HepG2 (cell line): ENCODE data around the gene STK25. TPM values are rescaled to one million over a fixed set of nuclear protein-coding genes. Genes with fewer than 3 reads are reported as not detected.
A peak's percentile ranks its signal among the peaks of the same experiment; 100 is the strongest.

Experiments
- ATAC-seq: fragments of 200-7000 bp; cut with Tn5 transposase; 3 replicates; pipeline ENCODE4 v1.9.1; 2020; ENCODE audit warnings: mild to moderate bottlenecking, moderate library complexity
- BruUV-seq: library from RNA; stranded (reverse); fragments of 400-500 nt; replicated peaks from 2 replicates; lab custom pipeline; 2021; lab: Mats Ljungman, UMichigan
- CTCF ChIA-PET: fragments of 300-600 bp; formaldehyde crosslinking; extraction: SDS; loops from one replicate; lab custom pipeline; 2021; ENCODE audit warnings: low total read pairs, inconsistent platforms, low intra/inter-chr PET ratio; lab: Yijun Ruan, JAX
- POLR2A ChIA-PET: fragments of 350-600 bp; sonication (Branson Sonifier 250); formaldehyde crosslinking; loops from one replicate; lab custom pipeline; 2020; ENCODE audit warnings: antibody characterized with exemption, inconsistent platforms; lab: Yijun Ruan, JAX
- DNase-seq: peaks from one replicate; pipeline ENCODE4 v3.0.0-alpha.2; 2015; ENCODE audit warnings: low spot score
- FAIRE-seq: peaks from 3 replicates; lab custom pipeline; 2011; peaks lifted over from hg19 to GRCh38; lab: Jason Lieb, UNC
- H2AFZ ChIP-seq: one replicate; pipeline ENCODE4 v1.6.1; 2011; ENCODE audit warnings: low read length, inconsistent platforms
- H3K27ac ChIP-seq: fragments of 300-600 bp; 3 replicates; pipeline ENCODE4 v1.8.0; 2011; ENCODE audit warnings: mixed run types, mild to moderate bottlenecking, mixed read lengths, low read length, inconsistent platforms; ENCODE audit not compliant: insufficient read depth; ENCODE audit errors: extremely low read length
- H3K27me3 ChIP-seq, 2 experiments: fragments of 200-600 bp in 1 of 2; 2 replicates in 1 of 2; 3 replicates in 1 of 2; pipeline versions ENCODE4 v1.6.0 to v1.8.0; 2011; ENCODE audit warnings: low read length in 2 of 2, mild to moderate bottlenecking in 2 of 2, moderate library complexity in 2 of 2, inconsistent platforms in 1 of 2; ENCODE audit not compliant: insufficient read depth in 2 of 2, control insufficient read depth in 1 of 2
- H3K36me3 ChIP-seq, 2 experiments: fragments of 200-600 bp in 1 of 2; replicated peaks in 1 of 2; 2 replicates in 1 of 2; 3 replicates in 1 of 2; pipeline versions ENCODE4 v1.5.1 to v1.8.0; 2011; ENCODE audit warnings: low read length in 2 of 2, inconsistent platforms in 1 of 2; ENCODE audit not compliant: insufficient read depth in 2 of 2, control insufficient read depth in 1 of 2
- H3K4me1 ChIP-seq: 2 replicates; pipeline ENCODE4 v1.5.1; 2012; ENCODE audit warnings: low read length, inconsistent platforms; ENCODE audit not compliant: insufficient read depth
- H3K4me2 ChIP-seq: 2 replicates; pipeline ENCODE4 v1.6.0; 2011; ENCODE audit warnings: low read depth, low read length, inconsistent platforms
- H3K4me3 ChIP-seq, 3 experiments: fragments of 200-600 bp in 1 of 3; sonication (generic), shearing (Covaris generic) in 1 of 3; replicated peaks in 1 of 3; 2 replicates each; pipeline ENCODE4 v1.5.1; 2011 to 2016; ENCODE audit warnings: low read length in 3 of 3, inconsistent platforms in 2 of 3, low read depth in 2 of 3, mild to moderate bottlenecking in 2 of 3, control low read depth in 1 of 3, mixed read lengths in 1 of 3; ENCODE audit not compliant: insufficient read depth in 1 of 3
- H3K79me2 ChIP-seq: one replicate; pipeline ENCODE4 v1.6.1; 2011; ENCODE audit warnings: low read length, inconsistent platforms; ENCODE audit not compliant: insufficient read depth
- H3K9ac ChIP-seq: 2 replicates; pipeline ENCODE4 v1.6.0; 2011; ENCODE audit warnings: mild to moderate bottlenecking, low read depth, low read length, inconsistent platforms; ENCODE audit not compliant: insufficient read depth
- H3K9me3 ChIP-seq: 2 replicates; pipeline ENCODE4 v1.5.1; 2012; ENCODE audit warnings: mild to moderate bottlenecking, low read length
- H4K20me1 ChIP-seq: 2 replicates; pipeline ENCODE4 v1.6.0; 2011; ENCODE audit warnings: inconsistent platforms, mild to moderate bottlenecking, low read length, moderate library complexity; ENCODE audit not compliant: insufficient read depth
- ADNP ChIP-seq: sonication (generic); formaldehyde crosslinking; IDR thresholded peaks from 2 replicates; pipeline ENCODE4 v1.4.0; 2020; ENCODE audit warnings: missing genetic modification reagents
- AGO1 ChIP-seq: fragments of 200-400 bp; formaldehyde crosslinking; IDR thresholded peaks from 2 replicates; pipeline ENCODE4 v1.6.1; 2017; ENCODE audit warnings: mild to moderate bottlenecking, low read depth, low read length, moderate library complexity; ENCODE audit not compliant: poor library complexity, severe bottlenecking
- BCL6 ChIP-seq: IDR thresholded peaks from 2 replicates; pipeline ENCODE4 v1.6.1; 2016; ENCODE audit warnings: missing genetic modification reagents, missing compliant biosample characterization
- ETV5 ChIP-seq: IDR thresholded peaks from 2 replicates; pipeline ENCODE4 v1.6.1; 2018; ENCODE audit warnings: missing biosample characterization, missing genetic modification reagents, inconsistent platforms, borderline replicate concordance
- HNF4A ChIP-seq: sonication (generic); formaldehyde crosslinking; IDR thresholded peaks from 2 replicates; pipeline ENCODE4 v1.4.0; 2020; ENCODE audit warnings: missing genetic modification reagents
- HNRNPLL ChIP-seq: fragments of 200-400 bp; formaldehyde crosslinking; IDR thresholded peaks from 2 replicates; pipeline ENCODE4 v1.6.1; 2017; ENCODE audit warnings: mild to moderate bottlenecking, low read depth, low read length; ENCODE audit not compliant: poor library complexity, severe bottlenecking
- KDM2A ChIP-seq: sonication (generic); formaldehyde crosslinking; IDR thresholded peaks from 2 replicates; pipeline ENCODE4 v1.4.0; 2020; ENCODE audit warnings: low read depth, missing genetic modification reagents, borderline replicate concordance
- NFYB ChIP-seq: sonication (generic); formaldehyde crosslinking; IDR thresholded peaks from 2 replicates; pipeline ENCODE4 v1.4.0; 2020; ENCODE audit warnings: missing genetic modification reagents
- PATZ1 ChIP-seq: sonication (generic); formaldehyde crosslinking; IDR thresholded peaks from 2 replicates; pipeline ENCODE4 v1.4.0; 2020; ENCODE audit warnings: missing genetic modification reagents
- ZBTB7A ChIP-seq: sonication (generic); formaldehyde crosslinking; IDR thresholded peaks from 2 replicates; pipeline ENCODE4 v1.8.0; 2022; ENCODE audit warnings: mild to moderate bottlenecking, missing genetic modification reagents
- ZNF224 ChIP-seq: sonication (generic); formaldehyde crosslinking; IDR thresholded peaks from 2 replicates; pipeline ENCODE4 v1.5.0; 2020; ENCODE audit warnings: mild to moderate bottlenecking, missing genetic modification reagents
- ZNF264 ChIP-seq: sonication (generic); formaldehyde crosslinking; IDR thresholded peaks from 2 replicates; pipeline ENCODE4 v1.4.0; 2020; ENCODE audit warnings: missing genetic modification reagents
- ZNF724P ChIP-seq: sonication (generic); formaldehyde crosslinking; IDR thresholded peaks from 2 replicates; pipeline ENCODE4 v1.8.0; 2022; ENCODE audit warnings: missing genetic modification reagents, borderline replicate concordance
- ZNF75D ChIP-seq: sonication (generic); formaldehyde crosslinking; IDR thresholded peaks from 2 replicates; pipeline ENCODE4 v1.8.1; 2023; ENCODE audit warnings: missing genetic modification reagents, mild to moderate bottlenecking, borderline replicate concordance
- WGBS: methylation state at CpG from one replicate; pipeline ENCODE4 v1.1.6; 2017; ENCODE audit warnings: low lambda C conversion rate; 5-methylcytosine and 5-hydroxymethylcytosine counted together
- in situ Hi-C: cut with HindIII; loops from 2 replicates; pipeline ENCODE4 v1.10.0; 2017; ENCODE audit warnings: low pct_unique_long_range_greater_than_20kb; ENCODE audit not compliant: extremely low pct_ligation_motif_present
- intact Hi-C: fragments of 100-400 bp; cut with micrococcal nuclease; formaldehyde crosslinking; loops from one replicate; pipeline ENCODE4 v1.10.0; 2022; ENCODE audit not compliant: unreplicated experiment
- polyA plus RNA-seq, 8 experiments: library from polyadenylated mRNA; depleted of rRNA in 3 of 8; stranded (reverse) in 7 of 8; unstranded in 1 of 8; fragments of >200 nt; fragmentation: Illumina TruSeq in 4 of 8; extraction: Trizol in 4 of 8; gene quantifications; 2 replicates each; pipeline versions ENCODE4 v1.2.1 to v1.2.3, GENCODE V29; 2011 to 2016; ENCODE audit warnings: low read depth in 4 of 8, missing spikeins in 1 of 8, mixed read lengths in 1 of 8; ENCODE audit not compliant: insufficient read depth in 1 of 8
- total RNA-seq, 5 experiments: library from RNA; depleted of rRNA; stranded (reverse); fragments of >200 nt; fragmentation: Illumina TruSeq; extraction: Trizol; gene quantifications; 2 replicates each; pipeline ENCODE4 v1.2.3, GENCODE V29; 2016; ENCODE audit warnings: low read depth in 1 of 5
- TF ChIP-seq, protein P1 (sequence below): sonication (generic); formaldehyde crosslinking; IDR thresholded peaks from 2 replicates; pipeline ENCODE4 v1.8.0; 2022; ENCODE audit warnings: missing genetic modification reagents, mild to moderate bottlenecking, inconsistent platforms, borderline replicate concordance

The STK25 gene
- total and polyA plus RNA-seq, 2 of the 13 experiments (the other 11 are each of a cell fraction or from before 2014, with no cell fraction given): 177 to 481 TPM

- TF ChIP-seq HNRNPLL (peak; percentile 20), ZNF724P (CRISPR knock-in tag) (no peak), ZBTB7A (CRISPR knock-in tag) (peak; percentile 87), ETV5 (CRISPR knock-in tag) (peak; percentile 56; the same call in 1 of the 2 replicates), ZNF264 (CRISPR knock-in tag) (no peak), BCL6 (CRISPR knock-in tag) (peak; percentile 69), PATZ1 (peak; percentile 56; the same call in 1 of the 2 replicates), KDM2A (CRISPR knock-in tag) (peak; percentile 36; the same call in 1 of the 2 replicates), HNF4A (peak; percentile 62)
Observed at GRCh38 chr2:241534701-241535375, 26.5 kb upstream of the STK25 start (continued).

DNA sequence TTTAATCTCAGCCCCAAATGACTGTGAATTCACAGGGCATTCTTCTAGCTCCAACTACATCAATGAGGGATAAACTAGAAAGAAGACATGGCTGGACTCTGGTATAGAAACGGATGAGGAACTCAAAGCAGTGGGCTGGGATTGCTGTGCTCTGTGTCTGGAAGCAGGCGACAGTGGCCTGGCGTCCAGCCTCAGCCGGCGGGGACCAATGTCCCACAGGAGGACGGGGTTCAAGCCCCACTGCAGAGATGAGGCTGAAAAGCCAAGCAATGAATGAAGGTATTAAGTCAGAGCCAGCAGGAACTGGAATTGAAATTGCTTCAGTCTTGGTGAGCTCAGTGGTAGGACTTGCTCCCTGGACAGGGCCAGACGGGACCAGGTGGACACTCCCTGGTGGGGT lies 25.9 kb upstream of the STK25 start:
- H3K79me2 ChIP-seq: no peaks in the 10 kb centered on the region
- 35% methylated on average over 7 of the region's 7 CpGs for WGBS
- ChIA-PET CTCF (no interaction called here), POLR2A (interaction anchor here (1.4 to 2.3 kb wide), 3 partner anchors 19 to 152 kb away, joined by 3 to 11 read pairs (median 4); partner anchors contain the start of genes DTYMK and STK25)
- no peak overlapping the region for H3K27ac ChIP-seq
- ATAC-seq (peak; percentile 5), FAIRE-seq (no peak), DNase-seq (no peak)
- in situ Hi-C loops: no loop called here
- H3K27me3 ChIP-seq: peaks cover 0 to 32% of the 10 kb centered on the region in 2 experiments; a peak in 4 of 5 replicates
- H3K9ac ChIP-seq: no peak overlapping the region
- H3K4me1 ChIP-seq: peaks cover 85% of the 10 kb centered on the region
- H3K4me3 ChIP-seq: peak overlapping the region in 1 of 3 experiments; percentile 54; a peak in 1 of 6 replicates
- H4K20me1 ChIP-seq: no peaks in the 10 kb centered on the region
- H3K4me2 ChIP-seq: peak overlapping the region; percentile 70
- H2AFZ ChIP-seq: no peak overlapping the region
- BruUV-seq: no TSS peak
- H3K9me3 ChIP-seq: no peaks in the 10 kb centered on the region
- H3K36me3 ChIP-seq: no peaks in the 10 kb centered on the region
- intact Hi-C loops: no loop called here
- TF ChIP-seq ZNF224 (CRISPR knock-in tag) (no peak), NFYB (no peak), AGO1 (no peak), ZNF75D (CRISPR knock-in tag) (0 out of 2 replicates have a peak, but pooled peaks have one; percentile 63), ADNP (CRISPR knock-in tag) (no peak)
- TF ChIP-seq, protein P1, sequence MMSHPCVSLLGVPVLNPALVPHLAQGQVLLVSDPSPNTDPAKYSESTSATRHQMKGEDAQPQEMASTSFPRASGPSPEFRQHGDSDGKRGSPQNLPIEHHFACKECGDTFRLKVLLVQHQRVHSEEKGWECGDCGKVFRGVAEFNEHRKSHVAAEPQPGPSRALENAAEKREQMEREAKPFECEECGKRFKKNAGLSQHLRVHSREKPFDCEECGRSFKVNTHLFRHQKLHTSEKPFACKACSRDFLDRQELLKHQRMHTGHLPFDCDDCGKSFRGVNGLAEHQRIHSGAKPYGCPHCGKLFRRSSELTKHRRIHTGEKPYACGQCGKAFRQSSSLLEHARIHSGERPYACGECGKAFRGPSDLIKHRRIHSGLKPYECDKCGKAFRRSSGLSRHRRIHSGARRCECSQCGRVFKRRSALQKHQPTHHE (CRISPR knock-in tag): no peak
